UCSD-AML1 (cell line): Measurements from ENCODE around the gene RPL11.
A peak's percentile ranks its signal among the peaks of the same experiment; 100 is the strongest.
"Not testable (repeated sequence)": the region's sequence is repeated elsewhere in the genome, so short reads cannot be mapped to it uniquely, and the experiment has no call there.

Experiments
- DNase-seq: peaks from one replicate; lab custom pipeline; 2025; ENCODE audit not compliant: unreplicated experiment; lab: John Stamatoyannopoulos, UW

The RPL11 gene

DNA sequence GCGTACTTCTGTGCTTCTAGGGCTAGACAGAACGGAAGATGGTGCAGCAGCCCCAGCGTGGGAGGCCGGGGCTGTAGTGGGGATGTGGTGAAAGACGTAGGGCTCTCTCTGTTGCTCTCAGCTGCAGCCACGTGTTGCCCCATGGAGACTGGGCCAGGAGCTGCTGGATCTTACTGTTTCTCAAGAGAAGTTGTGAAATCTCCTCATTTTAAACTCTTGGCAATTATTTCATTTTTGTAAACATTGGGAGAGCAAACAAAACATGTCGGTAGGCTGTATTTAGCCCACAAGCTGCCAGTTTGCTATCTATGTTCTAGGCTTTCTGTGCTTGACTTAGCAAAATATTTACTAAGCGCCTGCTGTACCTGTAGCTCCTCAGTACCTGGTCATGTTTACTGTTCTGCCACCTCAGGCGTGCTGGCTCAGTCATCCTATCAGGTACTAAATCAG, 35.8 kb downstream of the RPL11 start:
- no peak for DNase-seq

DNA sequence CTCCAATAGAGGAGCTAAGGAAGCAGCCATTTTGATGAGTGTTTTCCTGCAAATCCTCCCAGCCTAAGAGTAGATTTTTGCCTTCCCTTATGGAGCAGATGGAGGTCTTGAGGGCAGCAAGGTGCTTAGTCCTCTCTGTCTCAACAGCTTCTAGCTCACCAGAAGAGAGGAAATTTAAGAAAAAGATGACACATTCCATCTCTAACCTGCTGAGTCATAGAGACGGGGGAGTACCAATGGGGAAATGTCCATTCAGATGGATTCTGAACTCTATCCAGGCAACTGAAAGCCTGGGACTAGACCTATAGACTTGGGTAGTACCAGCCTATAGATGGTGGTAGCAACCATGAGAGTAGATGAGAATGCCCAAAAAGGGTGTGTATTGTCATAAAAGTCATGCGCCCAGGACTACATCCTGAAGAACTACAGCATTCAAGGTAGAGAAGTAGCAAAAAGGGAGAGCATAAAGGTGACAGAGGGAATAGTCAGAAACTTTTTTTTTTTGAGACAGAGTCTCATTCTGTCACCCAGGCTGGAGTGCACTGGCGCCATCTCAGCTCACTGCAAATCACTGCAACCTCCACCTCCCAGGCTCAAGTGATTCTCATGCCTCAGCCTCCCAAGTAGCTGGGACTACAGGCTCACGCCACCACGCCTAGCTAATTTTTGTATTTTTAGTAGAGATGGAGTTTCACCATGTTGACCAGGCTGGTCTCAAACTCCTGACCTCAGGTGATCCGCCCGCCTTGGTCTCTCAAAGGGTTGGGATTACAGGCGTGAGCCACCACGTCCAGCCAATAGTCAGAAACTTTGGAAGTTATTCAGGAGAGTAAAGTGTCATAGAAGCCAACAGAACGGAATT, 41.0 kb downstream of the RPL11 start:
- no peak for DNase-seq

DNA sequence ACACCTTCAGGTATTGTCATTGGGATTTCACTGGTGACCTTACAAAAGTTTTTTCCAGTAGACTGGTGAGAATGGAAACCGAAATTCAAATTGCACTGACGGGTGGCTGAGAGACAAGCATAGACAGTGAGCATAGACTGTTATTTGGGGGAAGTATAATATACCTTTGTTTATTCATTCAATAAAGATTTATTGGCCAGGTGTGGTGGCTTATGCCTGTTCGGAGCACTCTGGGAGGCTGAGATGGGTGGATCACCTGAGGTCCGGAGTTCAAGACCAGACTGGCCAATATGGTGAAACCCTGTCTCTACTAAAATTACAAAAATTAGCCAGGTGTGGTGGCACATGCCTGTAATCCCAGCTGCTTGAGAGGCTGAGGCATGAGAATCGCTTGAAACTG, 41.7 kb downstream of the RPL11 start:
- not testable (repeated sequence) for DNase-seq

DNA sequence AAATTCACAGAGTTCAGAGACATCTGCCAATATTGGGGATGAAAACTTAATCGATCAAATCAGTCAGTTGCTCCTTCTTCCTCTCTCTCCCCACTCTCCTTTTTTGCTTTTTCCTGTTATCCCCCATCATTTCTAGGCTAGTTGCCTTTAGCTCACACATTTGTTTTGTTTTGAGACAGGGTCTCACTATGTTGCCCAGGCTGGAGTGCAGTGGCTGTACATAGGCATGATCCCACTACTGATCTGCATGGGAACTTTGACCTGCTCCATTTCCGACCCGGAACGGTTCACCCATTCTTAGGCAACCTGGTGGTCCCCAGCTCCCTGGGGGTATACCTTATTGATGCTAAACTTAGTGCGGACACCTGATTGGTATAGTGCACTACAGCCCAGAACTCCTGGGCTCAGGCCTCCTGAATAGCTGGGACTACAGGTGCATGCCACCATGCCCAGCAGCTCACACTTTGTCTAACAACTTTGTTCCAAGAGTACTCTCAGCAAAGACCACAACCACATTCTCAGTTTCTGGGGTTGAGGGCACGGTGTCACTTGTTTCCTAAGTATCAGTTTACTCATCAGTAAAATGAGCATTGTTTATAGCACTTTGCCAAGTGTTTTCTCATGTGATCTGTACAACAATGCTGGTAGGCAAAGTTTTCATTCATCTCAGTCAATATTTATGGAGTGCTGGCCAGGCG, 45.0 kb downstream of the RPL11 start:
- no peak for DNase-seq

DNA sequence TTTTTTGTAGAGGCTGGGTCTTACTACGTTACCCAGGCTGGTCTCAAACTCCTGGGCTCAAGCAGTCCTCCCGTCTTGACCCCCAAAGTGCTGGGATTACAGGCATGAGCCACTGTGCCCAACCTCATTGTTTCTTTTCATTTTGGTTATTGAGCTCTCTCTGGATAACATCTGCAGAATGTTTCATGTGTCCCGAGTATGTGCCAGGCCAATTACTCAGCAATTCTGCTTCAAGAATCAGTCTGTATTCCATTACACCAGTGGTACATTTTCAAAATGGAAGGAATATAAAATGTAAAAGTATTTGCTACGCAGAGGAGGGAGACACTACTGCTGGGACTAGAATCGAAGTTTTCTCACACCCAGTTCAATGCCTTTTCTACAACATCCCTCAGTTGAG, 50.0 kb downstream of the RPL11 start:
- DNase-seq: no peak

DNA sequence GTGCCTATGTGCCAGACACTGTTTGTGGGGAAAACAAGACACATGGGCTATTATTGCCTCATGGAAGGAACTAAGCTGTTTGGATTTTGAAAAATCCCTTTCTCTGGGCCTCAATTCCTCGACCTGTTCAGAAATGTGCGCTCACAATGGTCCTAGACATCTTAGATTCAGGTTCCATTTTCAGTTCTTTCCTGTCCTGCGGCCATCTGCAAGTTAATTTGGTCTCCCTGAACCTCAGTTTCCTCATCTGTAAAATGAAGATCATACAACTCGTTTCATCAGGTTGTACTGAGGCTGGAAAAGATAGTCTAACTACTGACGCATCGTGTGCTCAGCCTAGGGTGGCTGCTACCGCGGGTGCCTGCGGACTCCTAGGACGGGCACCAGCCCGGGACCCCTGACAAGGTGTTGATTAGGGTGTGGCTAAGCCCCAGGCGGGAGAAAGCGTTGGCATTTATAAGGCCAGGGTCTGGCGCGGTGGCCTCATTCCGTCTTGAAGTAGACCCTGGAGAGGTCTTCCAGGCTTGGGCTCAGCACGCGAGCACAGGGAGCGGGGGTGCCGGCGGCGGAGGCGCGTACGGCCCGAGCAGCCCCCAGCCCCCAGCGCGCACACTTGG, 51.2 kb downstream of the RPL11 start:
- no peak for DNase-seq

DNA sequence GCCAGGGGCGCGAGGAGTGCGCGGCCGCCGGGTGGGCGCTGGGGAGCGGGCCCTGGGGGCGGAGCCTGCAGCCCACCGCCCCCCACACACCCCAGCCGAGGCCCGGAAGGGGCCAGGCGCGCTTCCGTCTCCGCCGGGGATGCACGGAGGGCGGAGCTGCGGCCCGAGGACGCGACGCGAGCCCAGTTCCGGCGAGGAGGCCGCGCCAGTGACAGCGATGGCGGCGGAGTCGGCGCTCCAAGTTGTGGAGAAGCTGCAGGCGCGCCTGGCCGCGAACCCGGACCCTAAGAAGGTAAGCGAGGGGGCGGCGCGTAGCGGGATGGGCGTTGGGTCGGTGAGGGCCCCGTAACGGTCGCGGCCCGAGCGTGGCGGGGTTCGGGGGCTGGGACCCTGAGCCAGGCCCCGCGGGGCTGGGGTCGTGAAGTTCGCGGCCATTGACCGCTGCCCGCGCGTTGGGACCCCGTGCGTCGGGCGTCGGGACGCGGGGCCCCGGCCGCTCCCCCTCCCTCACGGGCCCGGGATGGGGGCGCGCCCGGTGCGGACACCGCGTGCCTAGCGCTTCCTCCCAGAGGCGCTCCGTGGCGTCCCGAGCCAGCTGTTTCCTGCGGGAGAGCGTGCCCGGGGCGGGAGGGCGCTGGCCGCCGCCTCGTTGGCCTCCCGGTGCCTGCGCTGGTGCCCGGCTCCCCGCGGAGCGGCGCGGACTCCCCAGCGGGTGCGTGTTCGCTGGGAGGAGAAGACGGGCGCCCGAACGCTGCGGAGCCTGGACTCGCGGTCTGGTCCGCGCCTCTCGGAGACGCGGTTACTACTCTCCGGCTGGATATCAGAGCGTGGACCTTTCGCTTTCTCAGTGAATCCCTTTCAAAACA, 51.9 kb downstream of the RPL11 start, which contains the start of gene ELOA:
Gene ELOA (plus strand): TSS at position 185 of the 866 bp plus-strand sequence. CDS start 33 bp downstream, at position 218.
- DNase-seq: peak; percentile 84

DNA sequence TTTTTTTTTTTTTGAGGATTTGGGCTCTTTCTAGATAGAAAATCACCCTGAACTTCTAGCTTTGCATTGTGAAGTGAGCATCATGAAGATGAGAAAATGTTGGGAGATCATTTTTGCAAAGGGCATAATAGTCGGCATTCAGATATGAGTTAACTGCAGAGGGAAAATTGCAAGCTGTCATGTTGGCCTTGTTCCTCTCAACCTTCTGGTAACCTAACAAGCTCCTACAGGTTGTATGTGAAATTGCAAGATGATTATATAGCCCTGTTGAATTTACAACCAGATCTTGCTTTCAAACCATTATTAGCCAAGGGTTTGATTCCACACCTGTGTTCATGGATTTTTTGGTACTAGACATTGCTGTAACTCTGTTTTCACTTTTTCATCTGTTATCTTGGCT, 53.9 kb downstream of the RPL11 start:
- no peak for DNase-seq
